Measurements from ENCODE around the gene P2RY12.

P2RY12 gene

DNA sequence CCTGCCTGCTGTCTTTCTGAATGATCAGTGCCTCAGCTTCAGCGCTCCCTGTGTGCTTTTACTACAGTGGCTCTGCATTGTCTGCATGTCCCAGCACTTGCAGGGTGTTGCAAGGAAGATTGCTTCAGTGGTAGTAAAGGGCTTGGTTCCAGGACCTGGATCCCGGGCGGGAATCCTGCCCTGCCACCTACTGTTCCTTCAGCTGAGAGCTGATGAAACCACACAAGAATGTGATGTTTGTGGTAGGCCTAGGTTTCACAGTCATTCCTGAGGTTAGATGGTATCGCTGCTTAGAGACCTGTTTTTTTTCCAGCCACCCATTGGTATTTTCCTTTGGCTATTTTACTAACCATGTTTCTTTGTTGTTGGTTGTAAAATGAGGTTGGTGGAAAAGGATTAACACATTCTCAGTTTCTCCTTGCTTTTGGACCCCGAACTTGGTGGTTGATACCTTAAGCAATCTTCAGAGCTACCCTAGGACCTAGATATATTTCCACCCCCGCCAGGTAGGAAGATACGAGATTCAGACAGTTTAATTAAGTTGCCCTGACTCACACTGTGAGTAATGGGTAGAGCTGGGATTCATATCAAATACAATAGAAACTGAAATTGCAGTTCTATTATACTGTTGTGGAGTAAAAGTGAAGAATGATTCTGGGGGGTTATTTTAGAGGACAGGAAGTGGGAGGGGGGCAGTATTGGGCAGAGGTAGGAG lies 79.3 kb downstream of the P2RY12 start:
- no peak for DNase-seq

DNA sequence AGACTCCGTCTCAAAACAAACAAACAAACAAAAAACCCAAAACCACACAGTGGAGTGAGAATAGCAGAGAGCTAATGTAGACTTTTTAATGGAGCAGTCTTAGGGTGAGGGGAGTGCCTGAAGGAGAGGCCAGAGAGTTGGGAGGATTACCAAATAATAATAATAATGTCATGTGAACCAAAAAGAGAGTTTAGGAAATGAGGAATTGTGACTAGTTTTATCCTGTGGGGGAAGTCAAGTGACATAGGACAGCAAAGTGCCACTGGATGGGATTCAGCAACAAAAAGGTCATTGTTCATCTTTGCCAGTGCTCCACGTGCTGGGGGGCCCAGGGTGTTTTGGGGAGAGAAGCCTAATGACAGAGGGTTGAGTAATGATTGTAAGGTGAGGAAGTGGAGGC lies 80.8 kb downstream of the P2RY12 start:
- DNase-seq, result no peak

DNA sequence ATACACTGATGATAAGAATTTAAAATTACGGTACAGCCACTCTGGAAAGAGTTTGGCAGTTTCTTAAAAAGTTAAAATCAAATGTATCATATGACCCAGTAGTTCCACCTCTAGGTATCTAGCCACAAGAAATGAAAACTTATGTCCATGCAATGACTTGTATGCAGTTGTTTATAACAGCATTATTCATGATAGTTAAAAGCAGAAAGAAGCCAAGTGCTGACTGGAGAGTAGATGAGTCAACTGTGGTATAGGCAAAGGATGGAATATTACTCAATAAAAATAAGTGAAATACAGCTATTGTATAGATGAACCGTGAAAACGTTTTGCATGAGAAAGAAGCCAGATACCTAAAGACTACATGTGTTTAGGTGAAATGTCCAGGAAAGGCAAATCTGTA lies 82.8 kb downstream of the P2RY12 start:
- no peak for DNase-seq

DNA sequence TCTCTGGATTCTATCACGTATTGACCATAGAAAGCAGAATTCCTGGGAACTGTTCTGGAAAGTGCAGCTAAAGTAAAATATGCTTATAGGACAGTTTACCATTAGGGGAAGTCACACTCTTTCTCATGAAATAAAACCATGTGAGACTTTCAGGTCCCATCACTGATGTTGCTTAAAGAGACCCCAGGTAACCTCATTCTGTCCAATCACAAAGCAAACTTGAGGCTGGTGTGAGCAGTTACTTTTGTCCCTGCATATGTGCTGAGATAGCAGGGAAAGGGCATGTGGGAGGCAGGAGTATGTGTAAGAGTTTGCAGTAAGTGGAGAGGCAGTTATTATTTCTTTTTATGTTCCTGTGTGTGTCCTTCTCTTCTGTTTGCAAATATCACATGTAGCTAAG lies 84.0 kb downstream of the P2RY12 start:
- DNase-seq, result no peak

DNA sequence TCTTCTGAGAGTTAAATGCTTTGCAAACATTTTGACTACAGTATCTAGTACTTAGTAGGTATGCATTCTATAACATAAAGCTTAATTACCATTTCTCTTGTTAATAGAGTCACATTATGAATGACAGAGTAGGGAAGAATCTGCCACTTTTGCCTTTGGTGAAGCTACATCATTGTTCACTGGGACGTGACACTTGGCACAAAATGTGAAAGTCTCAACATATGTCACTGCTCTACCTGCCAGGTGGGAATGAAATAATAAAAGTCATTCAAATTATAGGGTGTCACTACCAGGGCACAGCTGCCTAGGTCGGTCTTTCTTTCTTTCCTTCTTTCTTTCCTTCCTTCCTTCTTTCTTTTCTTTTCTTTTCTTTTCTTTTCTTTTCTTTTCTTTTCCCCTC lies 85.5 kb downstream of the P2RY12 start:
- DNase-seq, result no peak

- DNase-seq, result no peak
Measured at GRCh38 chr3:151297429-151297828, 87.1 kb downstream of the P2RY12 start.

GRCh38 chr3:151296226-151296625 lies 88.3 kb downstream of the P2RY12 start:
- no peak for DNase-seq

DNA sequence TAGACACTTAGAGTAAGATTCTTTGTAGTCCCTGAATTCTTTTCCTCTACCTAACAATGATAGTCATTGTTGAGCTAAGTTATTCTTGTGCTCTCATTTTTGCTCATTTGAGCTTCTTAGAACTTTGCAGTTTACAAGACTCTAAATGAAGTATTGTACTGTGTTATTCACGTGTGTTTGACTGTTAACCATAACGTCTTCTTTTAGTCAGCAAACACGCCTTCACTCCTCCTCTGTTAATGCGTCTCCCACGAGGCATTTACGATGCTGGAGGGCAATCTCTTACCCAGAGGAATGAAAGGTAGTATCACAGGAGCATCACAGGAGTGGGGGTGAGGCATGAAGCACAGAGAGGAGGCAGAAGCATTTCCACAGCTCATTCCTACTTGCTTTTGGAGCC lies 91.4 kb downstream of the P2RY12 start:
- no peak for DNase-seq

- DNase-seq, result no peak
Measured at GRCh38 chr3:151290673-151291072, 93.9 kb downstream of the P2RY12 start.

DNA sequence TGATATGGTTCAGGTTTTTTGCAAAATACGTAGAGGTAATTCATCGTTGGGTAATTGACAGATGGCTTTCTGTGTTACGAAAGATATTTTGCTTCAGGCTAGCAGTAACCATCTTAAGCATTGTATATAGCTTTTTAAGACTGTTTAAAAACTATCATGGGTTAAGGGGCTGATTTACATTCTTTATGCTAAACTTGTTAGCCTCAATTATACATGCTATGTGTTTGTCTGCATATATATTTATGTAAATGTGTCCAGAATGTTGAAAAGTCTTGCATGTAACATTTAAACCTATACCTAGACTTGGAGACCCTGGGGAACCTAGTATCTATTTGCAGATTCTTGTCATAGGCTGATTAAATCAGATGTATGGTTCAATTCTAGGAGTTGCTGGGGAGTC lies 95.1 kb downstream of the P2RY12 start:
- no peak for DNase-seq

Data from GDM1 (cell line).